ENCODE results near the gene ZBTB7A.
"Not testable (repeated sequence)": the region's sequence is repeated elsewhere in the genome, so short reads cannot be mapped to it uniquely, and the experiment has no call there.

The ZBTB7A gene

GRCh38 chr19:4016486-4016885 is 50.2 kb downstream of the ZBTB7A start:
- no peak for DNase-seq (ENCODE audit: low read depth)

DNA sequence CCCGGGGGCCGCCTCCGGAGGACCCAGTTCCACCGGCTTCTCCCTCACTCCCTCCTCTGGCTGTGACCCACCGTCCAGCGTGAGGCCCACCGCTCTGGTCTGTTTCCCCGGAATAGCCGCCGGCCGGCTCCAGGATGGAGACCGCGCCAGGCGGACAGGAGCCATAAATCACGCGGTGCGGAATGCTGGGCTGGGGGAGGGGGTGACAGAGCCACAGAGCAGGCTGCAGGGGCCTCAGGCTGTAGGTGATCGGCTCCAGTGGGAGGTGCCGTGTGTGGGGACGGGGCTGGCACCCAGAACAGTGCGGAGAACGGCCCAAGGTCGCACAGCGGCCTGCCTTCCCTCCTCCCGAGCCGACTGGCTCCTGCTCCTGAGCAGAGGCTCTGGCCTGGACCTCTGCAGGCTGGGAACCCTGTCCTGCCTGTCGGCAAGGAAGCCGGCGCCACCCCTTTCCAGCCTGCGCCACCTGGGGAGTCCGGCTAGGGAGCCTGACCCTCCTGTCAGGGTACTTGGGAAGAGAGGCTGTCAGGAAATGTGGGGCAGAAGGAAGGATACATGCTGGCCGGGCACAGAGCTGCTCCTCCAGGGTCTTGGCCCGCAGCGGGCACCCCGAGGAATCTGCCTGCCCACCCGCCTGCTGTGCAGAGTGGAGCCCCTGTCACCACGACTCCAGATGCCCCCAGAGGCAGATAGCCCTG is 50.8 kb downstream of the ZBTB7A start:
- no peak for DNase-seq (ENCODE audit: low read depth)

DNA sequence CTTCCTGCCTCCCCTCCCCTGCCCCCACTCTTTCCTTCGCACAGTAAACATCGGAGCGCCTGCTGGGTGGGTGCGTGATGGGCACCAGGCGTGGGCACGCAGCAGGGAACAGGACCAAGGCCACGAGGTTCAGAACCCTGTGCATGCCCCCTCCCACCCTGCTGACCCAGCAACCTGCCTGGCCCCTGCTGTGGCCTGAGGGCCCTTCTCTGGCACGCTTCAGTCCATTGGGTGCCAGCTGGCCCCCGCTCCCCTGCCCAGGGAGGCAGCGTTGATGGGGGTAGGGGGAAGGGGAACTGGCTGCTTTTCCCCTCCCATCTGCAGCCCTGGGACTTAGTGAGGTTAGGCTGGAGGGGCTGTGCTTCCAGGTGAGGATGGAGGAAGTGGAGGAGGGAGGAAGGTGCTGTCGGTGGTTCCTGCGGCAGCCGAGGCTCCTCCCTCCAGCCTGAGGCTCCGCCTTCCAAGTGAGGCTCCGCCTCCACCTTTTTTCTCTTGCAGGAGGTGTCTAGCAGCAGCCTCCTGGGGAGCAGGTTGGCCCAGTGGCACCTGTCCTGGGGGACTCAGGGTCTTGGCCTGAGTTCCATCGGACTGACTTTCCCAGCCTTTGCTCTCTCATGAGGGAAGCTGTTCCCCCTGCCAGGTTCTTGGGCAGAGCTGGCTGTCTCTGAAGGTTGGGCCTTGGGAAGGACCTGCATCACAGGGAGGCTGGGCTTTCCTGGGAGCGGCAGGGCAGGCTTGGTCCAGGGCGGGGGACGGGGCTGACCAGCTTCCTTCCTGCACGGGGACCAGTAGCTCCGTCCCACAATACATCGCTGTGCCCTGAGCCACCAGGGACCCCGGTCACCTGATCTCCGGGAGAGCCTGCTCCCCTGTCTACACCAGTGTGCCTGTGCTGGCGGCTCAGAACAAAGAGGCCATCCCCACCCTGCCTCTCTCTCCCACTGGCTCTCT is 51.9 kb downstream of the ZBTB7A start:
- DNase-seq (ENCODE audit: low read depth): no peak

DNA sequence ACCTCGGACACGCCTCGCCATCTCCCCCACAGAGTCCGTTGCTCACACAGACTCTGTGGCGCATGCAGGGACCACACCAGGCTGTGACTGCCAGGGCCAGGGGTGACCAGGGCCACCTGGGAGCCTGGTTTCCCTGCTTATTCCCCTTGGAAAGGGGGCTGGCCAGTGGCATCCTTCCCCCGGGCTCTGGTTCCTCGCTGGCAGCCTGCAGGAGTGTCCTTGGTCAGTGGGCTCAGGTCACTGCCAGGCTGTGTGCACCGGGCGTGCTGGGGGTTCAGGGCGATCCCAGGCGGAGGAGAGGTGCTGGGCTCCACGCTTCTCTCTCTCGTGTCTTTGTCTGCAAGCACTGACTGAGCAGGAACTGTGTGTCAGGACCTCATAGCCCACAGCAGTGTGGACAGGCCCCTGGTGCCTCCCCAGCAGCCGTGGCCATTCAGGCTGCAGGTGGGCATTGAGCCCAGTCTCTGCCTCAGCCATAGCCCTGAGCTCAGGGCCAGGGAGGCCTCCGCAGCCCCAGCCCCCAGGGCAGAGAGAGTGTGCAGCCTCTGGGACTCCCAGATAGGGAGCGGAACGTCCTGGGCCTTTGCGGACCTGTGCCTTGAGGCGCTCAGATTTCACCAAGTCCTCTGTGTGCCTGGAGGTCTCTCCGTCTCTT is 52.7 kb downstream of the ZBTB7A start:
- no peak for DNase-seq (ENCODE audit: low read depth)

GRCh38 chr19:4012975-4013634 is 53.6 kb downstream of the ZBTB7A start:
- DNase-seq (ENCODE audit: low read depth): no peak

GRCh38 chr19:4012092-4012974 is 54.4 kb downstream of the ZBTB7A start:
- DNase-seq (ENCODE audit: low read depth): no peak

GRCh38 chr19:4011430-4011829 is 55.3 kb downstream of the ZBTB7A start:
- DNase-seq (ENCODE audit: low read depth): not testable (repeated sequence)

GRCh38 chr19:4010808-4011110 is 55.9 kb downstream of the ZBTB7A start:
- no peak for DNase-seq (ENCODE audit: low read depth)

DNA sequence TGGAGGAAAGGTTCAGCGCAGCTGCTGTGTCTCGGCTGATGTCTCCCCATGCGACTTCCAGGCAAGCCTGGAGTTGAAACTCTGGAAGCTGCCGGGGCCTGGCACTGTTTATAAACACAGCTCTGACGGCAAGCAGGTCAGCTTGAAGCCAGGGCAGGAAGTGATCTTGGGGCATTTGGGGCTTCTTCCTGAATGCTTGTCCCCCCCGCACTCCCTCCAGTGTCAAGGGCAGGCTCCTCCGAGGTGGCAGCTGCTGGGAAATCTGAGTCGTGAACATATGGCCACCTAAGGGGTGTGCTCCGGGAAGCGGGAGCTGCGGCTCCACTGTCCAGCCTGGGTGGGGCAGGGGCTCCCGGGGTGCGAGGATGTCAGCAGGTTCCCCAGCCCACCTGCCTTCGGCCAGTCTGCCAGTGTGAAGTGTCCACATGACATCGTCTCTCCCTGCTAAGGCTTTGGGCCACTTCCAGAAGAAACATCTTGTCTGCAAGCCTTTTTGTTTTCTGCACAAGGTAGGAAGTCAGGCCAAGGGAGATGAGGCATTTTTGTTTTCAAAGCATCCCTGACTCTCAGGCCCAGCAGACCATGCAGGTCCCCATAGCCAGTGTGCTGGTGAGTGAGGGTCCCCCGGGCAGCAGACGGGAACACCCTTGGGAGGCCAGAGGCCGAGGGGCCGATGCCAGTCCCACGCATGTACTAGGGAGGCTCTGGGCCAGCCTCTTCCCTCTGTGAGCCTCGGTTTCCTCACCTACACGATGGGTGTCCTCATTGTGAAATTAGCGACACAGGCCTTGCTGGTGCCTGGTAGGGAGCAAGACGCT is 56.5 kb downstream of the ZBTB7A start:
- DNase-seq (ENCODE audit: low read depth): no peak

- DNase-seq (ENCODE audit: low read depth): no peak
Observed at GRCh38 chr19:4007836-4008539, 58.7 kb downstream of the ZBTB7A start.

- DNase-seq (ENCODE audit: low read depth): peak; percentile 91
Observed at GRCh38 chr19:4007021-4007835, 59.5 kb downstream of the ZBTB7A start, which contains the start of gene PIAS4. Gene PIAS4, plus strand, starts transcription at chr19:4007736. Its CDS starts 25 bp downstream, at chr19:4007761.

GRCh38 chr19:4005436-4005835 is 61.3 kb downstream of the ZBTB7A start:
- not testable (repeated sequence) for DNase-seq (ENCODE audit: low read depth)

DNA sequence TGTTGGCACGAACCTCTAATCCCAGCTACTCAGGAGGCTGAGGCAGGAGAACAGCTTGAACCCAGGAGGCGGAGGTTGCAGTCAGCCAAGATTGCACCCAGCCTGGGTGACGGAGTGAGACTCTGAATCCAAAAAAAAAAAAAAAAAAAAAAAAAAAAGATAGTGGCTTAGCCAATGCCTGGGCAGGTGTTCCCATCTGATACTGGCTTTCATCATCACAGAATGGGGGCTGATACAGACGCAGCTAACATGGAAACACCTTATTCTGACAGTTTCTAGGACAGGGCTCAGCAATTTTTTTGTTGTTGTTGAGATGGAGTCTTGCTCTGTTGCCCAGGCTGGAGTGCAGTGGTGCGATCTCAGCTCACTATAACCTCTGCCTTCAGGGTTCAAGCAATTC is 65.9 kb downstream of the ZBTB7A start:
- not testable (repeated sequence) for DNase-seq (ENCODE audit: low read depth)

DNA sequence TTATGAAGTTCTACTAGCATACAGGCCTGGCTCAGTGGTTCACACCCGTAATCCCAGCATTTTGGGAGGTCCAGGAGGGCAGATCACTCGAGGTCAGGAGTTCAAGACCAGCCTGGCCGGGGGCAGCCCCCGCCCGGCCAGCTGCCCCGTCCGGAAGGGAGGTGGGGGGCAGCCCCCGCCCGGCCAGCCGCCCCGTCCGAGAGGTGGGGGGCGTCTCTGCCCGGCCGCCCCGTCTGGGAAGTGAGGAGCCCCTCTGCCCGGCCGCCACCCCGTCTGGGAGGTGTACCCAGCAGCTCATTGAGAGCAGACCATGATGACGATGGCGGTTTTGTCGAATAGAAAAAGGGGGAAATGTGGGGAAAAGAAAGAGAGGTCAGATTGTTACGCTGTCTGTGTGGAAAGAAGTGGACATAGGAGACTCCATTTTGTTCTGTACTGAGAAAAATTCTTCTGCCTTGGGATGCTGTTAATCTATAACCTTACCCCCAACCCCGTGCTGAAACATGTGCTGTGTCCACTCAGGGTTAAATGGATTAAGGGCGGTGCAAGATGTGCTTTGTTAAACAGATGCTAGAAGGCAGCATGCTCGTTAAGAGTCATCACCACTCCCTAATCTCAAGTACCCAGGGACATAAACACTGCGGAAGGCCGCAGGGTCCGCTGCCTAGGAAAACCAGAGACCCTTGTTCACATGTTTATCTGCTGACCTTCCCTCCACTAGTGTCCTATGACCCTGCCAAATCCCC is 67.9 kb downstream of the ZBTB7A start:
- DNase-seq (ENCODE audit: low read depth): not testable (repeated sequence)

DNA sequence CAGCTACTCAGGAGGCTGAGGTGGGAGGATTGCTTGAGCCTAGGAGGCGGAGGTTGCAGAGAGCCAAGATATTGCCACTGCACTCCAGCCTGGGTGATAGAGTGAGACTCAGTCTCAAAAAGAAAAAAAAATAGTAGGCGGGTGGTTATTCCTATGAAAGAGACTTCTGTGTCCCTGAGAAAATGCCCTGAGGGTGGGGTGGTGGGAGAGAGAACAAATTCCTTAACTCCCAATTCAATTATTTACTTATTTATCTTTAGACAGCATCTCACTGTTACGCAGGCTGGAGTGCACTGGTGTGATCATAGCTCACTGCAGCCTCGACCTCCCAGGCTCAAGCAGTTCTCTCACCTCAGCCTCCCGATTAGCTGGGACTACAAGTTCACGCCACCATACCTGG is 71.1 kb downstream of the ZBTB7A start:
- no peak for DNase-seq (ENCODE audit: low read depth)

Measured in fibroblast of gingiva (primary cell).